Activated CD4-positive, CD25-positive, alpha-beta regulatory T cell treated with anti-CD3 and anti-CD28 coated beads, Interleukin-2, amount 50 U/mL, for 72 hours (primary cell): ENCODE results near the gene TLR9.
"Not testable (repeated sequence)": the region's sequence is repeated elsewhere in the genome, so short reads cannot be mapped to it uniquely, and the experiment has no call there.

Experiments used
- DNase-seq: peaks from one replicate; pipeline ENCODE4 v3.0.0; 2021

Gene TLR9

DNA sequence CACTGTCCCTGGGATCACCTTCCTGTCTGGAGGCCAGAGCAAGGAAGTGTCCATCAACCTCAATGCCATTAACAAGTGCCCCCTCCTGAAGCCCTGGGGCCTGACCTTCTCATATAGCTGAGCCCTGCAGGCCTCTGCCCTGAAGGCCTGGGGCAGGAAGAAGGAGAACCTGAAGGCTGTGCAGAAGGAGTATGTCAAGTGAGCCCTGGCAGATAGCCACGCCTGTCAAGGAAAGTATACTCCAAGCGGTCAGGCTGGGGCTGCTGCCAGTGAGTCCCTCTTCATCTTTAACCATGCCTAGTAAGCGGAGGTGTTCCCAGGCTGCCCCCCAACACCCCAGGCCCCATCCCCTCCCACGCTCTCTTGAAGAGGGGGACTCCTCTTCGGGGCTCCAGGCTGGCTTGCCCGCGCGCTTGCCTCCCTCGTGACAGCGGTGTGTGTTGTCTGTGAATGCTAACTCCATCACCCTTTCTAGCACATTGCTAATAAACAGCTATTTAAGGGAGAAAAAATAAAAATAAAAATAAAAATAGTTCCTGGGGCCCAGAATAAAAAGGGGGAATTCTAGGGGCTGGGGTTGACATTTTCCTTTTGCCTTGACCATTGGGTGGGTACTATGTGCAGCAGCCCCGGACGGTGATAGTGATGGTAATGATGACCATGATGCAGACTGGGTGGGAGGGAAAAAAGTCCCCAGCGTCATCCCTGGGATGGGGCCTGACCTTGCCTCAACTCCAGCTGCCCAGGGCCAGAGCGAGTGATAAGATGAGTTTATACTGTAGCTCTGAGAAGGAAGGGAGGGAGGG is 30.8 kb downstream of the TLR9 start:
- DNase-seq: no peak

DNA sequence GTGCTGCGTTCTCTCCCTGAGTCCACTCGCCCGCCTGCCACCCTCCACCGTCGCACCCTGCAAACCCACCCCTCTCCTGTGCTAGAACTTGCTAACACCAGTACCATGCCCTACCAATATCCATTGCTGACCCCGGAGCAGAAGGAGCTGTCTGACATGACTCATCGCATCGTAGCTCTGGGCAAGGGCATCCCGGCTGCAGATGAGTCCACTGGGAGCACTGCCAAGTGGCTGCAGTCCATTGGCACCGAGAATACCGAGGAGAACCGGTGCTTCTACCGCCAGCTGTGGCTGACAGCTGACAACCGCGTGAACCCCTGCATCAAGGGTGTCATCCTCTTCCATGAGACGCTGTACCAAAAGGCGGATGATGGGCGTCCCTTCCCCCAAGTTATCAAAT is 32.4 kb downstream of the TLR9 start:
- DNase-seq: no peak

DNA sequence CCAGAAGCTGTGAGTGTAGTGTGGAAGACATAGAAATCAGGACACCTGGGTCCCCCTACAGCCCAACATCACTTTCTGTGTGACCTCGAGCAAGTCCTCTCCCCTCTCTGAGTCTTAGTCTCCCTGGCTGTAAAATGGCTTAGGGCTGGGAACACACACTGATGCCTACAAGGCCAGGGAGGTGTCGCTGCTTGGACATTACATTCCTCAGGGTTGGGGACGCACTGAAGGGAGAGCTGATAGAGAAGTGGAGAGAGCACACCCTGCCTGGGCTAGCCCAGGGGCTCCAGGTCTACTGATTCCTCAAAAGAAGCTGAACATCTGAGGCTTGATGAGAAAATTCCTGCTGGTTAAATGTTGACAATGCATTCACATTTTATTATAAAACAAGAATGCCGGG is 33.8 kb downstream of the TLR9 start:
- DNase-seq: no peak

DNA sequence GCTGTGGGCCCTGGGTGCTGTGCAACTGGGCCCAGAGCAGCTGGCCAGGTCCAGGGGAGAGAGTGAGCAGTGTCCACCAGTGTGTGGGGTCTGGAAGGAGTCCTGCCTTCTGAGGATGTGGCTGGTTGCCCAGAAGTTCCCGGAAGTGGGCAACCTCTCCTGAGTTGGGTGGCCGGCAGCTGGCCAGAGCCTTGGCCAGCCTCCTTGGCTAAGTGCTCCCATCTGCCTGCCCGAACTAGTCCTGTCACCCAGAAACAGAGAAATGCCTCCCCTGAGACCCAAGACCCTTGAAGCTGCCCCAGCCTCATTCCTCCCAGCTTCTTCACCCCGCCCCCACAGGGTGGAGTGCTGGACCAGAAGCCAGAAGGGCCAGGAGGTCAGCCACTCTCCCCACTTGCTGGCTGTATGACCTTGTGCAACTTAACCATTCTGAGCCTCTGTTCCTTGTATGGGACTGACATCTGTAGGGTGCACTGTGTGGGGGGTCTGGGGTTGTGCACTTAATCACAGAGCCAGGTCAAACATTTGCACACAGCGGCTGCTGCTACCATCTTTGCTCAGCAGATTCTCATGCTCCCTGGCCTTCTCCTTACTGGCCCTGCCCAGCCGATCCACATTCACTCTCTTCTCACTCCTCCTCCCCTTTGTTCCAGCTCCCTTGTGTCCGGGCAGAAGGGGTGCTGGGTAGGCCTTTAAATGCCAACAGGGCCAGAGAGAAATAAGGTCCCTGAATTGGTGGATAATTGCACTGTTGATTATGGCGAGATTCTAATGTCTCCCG is 35.0 kb downstream of the TLR9 start:
- DNase-seq: no peak

DNA sequence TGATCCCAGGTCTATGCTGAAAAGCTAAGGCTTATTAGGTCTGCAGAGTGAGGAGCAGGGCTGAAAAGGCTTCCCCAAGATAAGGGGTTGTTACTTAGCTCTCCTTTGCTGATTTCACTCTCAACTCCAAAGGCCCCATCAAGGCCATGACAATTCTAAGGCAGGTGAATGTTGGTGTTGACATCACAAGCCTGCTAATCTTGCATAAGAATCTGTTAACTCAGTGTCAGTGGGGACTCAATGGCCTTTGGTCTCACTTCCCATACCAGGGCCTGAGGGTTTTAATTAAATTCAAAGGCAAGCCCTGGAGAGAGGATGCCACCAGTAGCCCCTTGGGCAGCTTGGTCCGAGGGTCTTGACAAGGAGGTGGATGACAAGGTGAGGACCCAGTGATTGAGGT is 36.9 kb downstream of the TLR9 start:
- DNase-seq: no peak

DNA sequence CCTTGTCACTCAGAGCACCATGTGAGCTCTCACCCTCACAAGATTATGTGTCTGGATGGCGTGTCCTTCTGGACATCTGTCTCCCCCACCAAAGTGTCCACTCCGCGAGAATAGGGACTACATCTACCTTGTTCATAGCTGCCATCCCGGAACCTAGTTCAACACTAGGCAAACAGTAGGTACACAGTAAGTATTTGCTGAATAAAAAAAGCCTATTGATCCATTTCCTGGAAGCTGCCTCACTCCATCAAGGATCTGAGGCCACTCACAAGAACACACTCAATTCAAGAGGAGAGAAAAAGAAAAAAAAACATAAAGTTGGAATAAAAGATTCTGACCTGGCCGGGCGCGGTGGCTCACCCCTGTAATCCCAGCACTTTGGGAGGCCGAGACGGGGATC is 38.7 kb downstream of the TLR9 start:
- no peak for DNase-seq

DNA sequence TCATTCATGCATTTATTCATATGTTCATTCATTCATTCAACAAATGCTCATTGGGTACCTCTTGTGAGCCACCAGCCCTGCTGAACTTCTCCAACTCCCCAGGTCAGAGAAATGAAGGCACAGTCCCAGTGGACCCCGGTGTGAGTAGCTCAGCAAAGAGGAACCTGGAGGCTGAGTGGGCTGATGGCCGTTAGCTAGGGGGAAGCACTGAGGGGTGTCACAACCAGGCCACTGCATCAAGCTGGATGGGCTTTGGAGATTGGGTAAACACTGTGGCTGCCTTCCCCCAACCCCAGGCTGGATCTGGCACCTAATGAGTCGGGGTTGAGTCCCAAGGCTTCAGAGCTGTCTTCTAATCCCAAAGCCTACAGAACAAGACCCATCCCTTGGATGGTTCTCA is 39.6 kb downstream of the TLR9 start:
- no peak for DNase-seq

DNA sequence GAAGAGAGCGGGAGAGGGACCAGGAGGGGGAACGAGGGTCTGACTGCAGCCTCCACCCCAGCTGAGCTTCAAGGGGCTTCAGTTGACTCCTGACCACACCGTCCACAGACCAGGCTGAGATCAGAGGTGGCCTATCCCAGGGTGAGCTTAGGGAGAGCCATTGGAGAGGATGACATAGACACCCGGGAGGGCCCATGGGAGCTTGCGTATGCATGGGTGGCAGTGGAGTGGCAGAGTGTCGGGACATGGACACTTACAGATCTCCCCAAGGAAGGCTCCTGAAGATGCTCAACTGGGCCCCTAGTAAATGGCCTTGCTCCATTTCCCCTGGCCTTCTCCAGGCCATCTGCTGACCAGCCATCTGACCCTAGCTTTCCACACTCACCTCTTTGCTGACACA is 40.1 kb downstream of the TLR9 start:
- DNase-seq: no peak

DNA sequence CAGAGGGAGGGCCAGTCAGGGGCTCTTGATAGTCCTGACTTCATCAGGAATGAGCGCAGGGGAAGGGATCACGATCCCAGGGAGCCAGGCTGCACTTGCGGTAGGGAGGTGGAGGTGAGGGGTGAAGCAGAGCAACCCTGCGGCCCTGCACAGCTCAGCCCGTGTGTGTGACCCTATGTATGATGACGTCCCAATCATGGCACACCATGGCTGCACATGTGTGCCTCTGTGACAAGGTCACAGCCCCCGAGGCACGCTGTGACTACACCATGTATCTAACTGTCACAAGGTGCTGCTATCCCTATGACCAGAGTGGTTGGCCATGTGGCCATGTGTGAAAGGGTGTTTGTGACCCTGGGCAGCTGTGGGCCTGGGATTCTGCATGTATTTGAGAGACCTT is 40.8 kb downstream of the TLR9 start:
- DNase-seq: no peak

DNA sequence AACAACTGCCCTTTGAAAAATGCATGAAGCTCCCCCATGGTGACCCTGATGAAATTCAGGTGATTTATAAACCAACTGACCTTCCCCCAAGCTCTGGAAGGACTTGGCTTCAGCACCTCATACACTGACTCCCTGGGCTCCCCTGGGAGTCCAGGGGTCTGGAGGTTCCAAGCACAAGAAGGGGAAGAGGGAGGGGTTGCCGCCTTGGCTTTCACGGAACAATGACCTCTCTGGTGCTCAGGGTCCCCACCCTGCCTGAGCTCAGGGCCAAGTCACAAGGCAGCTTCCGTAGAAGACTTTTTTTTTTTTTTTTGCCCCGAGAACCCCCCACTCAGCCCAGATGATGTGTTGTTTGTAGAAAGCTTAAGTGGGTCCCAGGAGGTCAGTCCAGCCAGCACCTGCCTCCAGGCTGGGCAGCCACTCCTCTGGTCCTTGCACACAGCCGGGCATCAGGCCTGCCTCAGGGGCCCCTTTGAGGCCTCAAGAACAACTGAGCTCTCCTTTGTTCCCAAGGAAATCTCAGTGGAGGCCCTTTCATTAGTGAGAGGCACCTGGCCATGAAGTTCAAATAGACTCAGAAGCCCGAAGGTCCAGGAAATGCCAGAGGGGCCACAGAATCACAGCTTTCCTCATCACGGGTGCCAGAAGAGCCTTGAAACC is 41.5 kb downstream of the TLR9 start:
- no peak for DNase-seq

DNA sequence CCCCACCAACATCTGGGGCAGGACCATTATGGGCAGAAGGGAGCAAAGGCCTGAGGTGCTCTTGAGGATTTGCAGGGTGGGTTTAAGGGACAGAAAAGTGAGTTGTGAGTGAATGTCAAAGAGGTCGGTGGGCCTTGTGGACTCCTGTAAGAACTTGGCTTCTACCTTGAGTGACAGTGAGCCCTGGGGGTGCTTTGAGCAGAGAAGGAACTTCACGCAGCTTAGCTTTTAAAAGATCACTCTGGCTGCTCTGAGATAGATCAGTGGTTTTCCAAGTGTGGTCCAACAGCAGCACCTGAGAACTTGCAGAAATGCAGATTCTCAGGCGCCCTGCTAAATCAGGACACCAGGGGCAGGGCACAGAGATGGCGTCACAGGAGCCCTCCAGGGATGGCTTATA is 42.8 kb downstream of the TLR9 start:
- no peak for DNase-seq

DNA sequence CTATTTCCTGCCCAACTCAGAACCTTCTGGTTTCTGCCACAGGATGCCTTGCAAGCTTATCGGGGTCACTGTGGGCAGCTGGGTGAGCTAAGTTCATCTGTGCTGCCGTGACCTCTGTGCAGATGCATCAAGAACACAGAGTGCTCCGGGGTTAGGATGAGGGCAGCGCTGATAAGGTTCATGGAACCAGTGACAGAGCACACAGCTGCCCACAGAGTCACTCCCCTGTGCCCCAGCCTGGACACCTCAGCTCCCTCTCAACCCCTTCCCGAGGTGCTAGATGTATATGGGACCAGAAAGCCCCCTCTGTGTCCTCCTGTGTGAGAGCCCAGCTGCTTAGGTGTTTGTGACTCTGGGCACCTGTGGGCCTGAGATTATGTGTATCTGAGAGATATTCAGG is 43.2 kb downstream of the TLR9 start:
- DNase-seq: no peak

DNA sequence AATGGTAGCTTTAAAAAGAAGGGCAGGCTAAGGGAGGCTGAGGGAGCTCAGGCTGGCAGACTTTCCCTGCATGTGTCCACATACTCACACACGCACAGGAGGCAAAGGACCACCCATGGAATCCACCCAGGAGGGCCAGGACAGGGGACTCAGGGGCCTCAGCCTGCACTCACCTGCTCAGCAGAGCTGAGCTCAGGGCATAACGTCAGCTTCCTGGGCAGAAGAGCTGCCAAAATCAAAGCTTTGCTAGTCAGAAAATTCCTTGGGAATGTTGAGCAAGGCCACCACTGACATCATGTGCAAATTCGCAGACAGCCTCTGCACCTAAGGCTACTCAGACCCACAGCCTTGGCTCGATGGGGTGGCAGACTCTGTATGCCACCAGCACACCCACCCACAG is 43.9 kb downstream of the TLR9 start:
- no peak for DNase-seq

DNA sequence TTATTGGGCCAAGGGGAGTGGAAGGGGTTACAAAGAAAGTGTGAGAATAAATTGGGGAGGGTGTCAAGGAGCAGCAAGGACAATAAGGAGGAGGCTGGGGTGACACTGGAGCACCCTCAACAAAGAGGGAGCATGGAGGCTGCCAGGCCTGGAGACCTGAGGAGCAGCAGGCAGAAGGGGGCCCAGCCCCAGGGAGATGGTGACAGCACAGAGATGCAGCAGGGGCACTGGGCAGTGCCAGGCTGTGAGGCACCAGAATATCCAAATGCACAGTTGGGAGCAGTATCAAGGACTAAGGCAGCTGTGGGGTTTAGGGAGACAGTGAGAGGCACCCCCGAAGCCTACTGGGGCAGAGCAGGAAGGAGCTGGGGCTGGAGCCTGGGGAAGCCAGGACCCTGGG is 46.9 kb downstream of the TLR9 start:
- no peak for DNase-seq

DNA sequence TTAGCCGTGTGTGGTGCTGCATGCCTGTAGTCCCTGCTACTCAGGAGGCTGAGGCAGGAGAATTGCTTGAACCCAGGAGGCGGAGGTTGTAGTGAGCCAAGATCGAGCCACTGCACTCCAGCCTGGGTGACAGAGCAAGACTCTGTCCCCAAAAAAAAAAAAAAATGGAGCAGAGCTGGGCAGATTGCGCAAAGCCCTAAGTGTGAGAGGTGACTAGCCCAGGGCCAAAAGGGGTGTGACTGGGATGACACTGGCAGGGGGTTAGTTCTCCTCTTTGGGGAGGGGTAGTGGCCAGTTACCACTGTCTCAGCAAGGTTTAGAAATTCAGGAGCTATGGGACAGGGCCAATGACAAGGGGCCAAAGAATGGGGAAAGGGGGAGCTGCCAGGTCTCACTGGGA is 47.3 kb downstream of the TLR9 start:
- DNase-seq: not testable (repeated sequence)

DNA sequence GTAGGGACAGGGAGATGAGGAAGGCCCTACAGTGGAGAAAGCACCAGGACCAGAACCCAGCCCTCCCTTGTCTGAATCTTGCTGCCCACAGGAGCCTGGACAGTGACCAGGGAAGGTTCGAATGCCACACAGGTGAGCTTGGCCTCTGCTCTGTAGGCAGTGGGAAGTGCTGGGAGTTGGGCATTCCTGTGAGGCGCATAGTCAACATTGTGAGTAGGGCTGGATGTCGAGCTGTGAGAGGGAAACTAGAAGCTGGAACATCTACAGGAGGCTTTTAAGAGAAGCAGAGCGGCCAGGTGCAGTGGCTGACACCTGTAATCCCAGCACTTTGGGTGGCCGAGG is 47.8 kb downstream of the TLR9 start:
- no peak for DNase-seq

DNA sequence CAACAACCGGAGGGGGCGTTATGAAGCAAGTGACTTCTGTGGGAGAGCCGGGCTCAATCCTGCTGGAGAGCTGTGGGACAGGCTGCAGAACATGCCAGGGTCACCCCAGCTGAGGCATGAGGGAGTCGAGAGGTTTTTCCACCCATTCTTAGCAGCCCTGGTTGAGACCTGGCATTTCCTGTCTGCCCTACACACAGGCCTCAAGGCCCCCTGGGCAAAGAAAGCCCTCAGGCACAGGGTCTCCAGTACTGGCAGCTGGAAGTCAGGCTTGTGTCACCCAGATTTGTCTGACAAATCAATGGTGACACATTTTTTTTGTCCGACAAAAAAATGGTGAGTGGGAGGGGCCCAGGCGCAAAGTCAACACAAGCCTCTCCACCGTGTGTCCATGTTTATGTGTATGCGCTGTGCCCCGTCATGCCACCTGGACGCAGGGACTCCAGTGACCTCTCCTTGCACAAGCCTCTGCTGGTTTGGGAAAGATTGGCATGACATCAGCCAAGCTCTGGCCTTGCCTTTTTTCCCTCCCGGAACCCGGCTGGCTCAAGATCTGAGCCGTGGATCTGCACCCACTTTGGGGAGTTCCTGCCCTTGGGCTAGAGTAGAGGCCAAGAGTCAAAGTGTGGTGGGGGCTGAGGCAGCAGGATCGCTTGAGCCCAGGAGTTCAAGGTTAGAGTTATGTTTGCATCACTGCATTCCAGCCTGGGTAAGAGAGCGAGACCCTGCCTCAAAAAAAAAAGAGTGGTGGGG is 48.3 kb downstream of the TLR9 start:
- DNase-seq: no peak

DNA sequence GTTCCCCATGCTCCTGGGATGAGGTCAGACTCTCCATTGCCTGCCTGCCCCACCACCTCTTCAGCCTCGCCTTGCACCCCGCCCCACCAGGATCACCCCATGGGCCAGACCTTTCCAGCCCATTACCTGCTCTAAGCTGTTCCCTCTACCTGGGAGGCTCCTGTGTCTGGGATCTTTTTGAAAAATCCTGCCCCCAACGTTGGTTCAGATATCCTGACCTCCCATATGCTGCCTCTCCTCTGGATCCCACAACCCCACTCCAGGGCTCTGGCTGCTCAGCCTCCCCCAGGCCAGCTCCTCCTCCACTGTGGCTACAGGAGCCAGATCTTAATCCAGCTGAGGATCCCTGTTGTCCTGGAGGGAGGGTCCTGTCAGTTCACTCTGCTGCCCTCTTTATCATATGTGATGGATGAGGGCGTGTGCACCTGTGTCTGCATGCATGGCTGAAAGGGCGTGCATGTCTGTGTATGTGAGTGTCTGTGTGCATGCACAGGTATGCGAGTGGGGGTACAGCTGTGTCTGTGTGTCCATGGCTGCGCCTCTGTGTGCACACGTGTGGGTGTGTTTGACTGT is 49.2 kb downstream of the TLR9 start:
- DNase-seq: no peak

DNA sequence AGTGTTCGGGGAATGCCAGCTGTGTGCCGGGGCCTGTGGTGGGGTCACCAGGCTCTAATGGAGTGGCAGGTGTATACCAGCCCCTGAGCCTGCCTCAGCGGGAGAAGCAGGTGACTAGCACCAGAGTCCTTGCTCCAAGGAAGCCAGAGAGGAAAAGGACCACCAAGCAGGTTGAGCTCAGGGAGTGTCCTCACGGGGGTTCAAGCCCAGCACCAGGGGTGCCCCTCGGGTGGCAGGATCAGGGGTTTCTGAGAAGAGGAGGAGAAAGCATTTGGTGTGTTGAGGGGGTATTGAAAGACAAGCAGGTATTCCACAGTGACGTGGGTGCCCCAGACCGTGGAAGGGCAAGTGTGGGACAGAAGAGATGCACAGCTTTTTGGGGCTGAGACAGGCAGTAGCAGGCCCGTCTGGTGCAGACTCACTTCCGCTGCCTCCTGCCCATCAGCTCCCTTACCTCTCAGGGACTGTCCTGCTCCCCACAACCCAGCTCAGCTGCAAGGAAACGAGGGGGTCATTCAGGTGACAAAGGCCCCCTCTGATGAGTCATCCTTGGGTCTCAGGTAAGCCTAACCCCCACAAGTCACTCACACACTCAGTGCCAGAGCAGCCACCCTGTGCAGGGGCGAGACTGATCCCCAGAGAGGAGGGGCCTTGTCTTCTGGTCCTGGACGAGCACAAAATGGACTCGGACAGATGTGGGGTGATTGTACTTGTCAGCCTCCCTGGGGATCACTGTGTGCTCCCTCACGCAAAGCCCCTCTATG is 49.8 kb downstream of the TLR9 start:
- DNase-seq: no peak

DNA sequence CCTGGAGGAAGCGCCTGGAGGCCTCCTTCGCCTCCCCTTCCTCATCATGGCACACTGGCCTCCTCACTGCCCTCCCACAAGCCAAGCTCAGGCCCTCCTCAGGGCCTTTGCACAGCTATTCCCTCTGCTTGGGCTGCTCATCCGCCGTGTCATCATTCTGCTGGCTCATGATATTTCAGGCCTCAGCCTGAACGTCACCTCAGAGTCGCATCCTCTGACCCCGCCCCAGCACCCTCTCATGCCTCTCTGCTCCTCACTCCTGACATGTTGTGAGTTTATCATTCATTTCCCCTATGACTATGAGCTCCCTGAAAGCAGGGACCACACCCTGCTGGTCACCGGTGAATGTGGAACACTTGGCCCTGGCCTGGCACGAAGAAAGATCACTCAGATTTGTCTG is 50.5 kb downstream of the TLR9 start:
- DNase-seq: no peak

DNA sequence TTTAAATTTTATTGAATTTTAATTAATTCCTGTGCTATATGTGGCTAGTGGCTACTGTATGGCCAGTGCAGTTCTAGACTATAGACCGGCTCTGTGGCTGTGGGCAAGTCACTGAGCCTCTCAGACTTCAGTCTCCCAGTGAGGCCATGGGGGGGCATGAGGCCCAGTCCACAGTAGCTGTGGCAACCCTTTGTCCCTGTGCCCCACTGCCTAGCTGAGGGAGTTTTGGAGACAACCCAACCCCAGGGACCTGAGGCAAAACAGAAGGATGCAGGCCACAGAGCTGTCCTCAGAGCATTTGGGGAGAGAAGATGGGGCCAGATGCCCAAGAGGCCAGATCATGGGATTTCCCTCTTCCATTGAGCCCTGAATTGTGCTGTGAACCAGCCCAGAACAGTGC is 52.3 kb downstream of the TLR9 start:
- no peak for DNase-seq

DNA sequence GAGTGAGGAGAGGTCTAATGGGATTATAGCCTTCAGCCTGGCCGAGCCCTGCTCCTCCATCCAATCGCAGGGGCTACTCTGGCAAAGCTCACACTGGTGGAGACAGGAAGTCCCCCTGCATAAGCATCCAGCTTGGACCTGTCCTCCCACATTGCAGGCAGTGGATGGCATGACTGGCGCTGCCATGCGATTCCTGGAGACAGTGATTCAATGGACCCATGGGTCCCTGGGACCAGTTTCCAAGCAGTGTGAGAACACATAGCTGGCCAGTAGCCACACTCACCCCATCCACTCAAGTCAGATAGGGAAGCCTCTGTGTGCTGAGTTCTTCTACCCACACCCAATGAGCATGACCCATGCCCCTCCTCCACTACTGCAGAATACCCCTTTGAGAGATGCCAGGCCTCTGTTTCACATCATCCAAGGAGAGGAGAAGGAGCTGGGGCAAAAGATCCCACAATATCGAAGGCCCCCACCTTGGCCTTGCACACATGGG is 53.1 kb downstream of the TLR9 start:
- no peak for DNase-seq
